Activated naive CD4-positive, alpha-beta T cell treated with anti-CD3 and anti-CD28 coated beads for 36 hours (primary cell): ENCODE measurements around the gene FBXO31. TPM values are rescaled to one million over a fixed set of nuclear protein-coding genes. Genes with fewer than 3 reads are reported as not detected.
A peak's percentile ranks its signal among the peaks of the same experiment; 100 is the strongest.
"Not testable (repeated sequence)": the region's sequence is repeated elsewhere in the genome, so short reads cannot be mapped to it uniquely, and the experiment has no call there.

Source experiments
- CTCF ChIA-PET: fragments of 350-600 bp; sonication (Branson Sonifier 250); formaldehyde crosslinking; loops from one replicate; lab custom pipeline; 2021; ENCODE audit warnings: antibody characterized with exemption; lab: Charles Lee
- DNase-seq: peaks from one replicate; pipeline ENCODE4 v3.0.0-alpha.2; 2020
- H3K27ac Mint-ChIP-seq: one replicate; pipeline ENCODE4 v1.8.0; 2021; ENCODE audit warnings: mild to moderate bottlenecking, mixed read lengths
- H3K27me3 Mint-ChIP-seq: one replicate; pipeline ENCODE4 v1.8.0; 2021; ENCODE audit warnings: low read depth, mixed read lengths
- H3K36me3 Mint-ChIP-seq: one replicate; pipeline ENCODE4 v1.8.0; 2021; ENCODE audit warnings: low read depth, mixed read lengths
- H3K4me1 Mint-ChIP-seq: one replicate; pipeline ENCODE4 v1.8.0; 2021; ENCODE audit warnings: low read depth, mixed read lengths
- H3K4me3 Mint-ChIP-seq: one replicate; pipeline ENCODE4 v1.8.0; 2021; ENCODE audit warnings: mild to moderate bottlenecking, moderate library complexity, mixed read lengths
- H3K9me3 Mint-ChIP-seq: one replicate; pipeline ENCODE4 v1.8.0; 2021; ENCODE audit warnings: mixed read lengths
- intact Hi-C: fragments of 100-400 bp; cut with micrococcal nuclease; formaldehyde crosslinking; loops from one replicate; pipeline ENCODE4 v1.15.1; 2023
- total RNA-seq, 2 experiments: library from RNA; stranded (reverse); gene quantifications; one replicate each; pipeline ENCODE4 v1.2.3, GENCODE V29; 2021

FBXO31 gene
- total RNA-seq, 2 experiments from 2014 or later: 26.4 to 26.7 TPM

- Mint-ChIP-seq H3K9me3 (no peaks in the 10 kb centered on the region), H3K27ac (peak overlapping the region; percentile 90), H3K4me3 (peak overlapping the region; percentile 90), H3K27me3 (peaks cover 2% of the 10 kb centered on the region), H3K4me1 (peaks cover 62% of the 10 kb centered on the region), H3K36me3 (peaks cover 16% of the 10 kb centered on the region)
- intact Hi-C loops: no loop called here
- DNase-seq: no peak
- CTCF ChIA-PET: no interaction called here
Measured at GRCh38 chr16:87380403-87380802, 3.2 kb downstream of the FBXO31 start.

DNA sequence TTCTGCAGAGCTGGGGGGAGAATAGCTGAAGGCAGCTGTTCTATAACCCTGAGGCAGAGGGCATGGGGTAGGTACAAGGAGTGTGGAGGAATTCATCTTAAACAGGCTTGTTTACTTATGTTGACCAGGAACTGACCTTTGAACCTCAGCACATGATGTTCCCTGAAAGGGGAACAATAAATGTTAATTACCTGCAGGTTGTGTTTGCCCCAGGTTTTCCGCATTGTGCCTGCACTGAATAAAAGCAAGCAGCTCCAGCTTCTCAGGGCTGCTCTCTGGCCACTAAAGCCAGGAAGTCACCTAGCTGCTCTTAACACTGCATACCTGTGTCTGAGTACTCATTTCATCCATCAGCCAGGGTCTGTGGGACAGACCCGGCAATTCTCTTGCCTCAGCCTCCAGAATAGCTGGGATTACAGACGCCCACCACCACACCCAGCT, 4.2 kb downstream of the FBXO31 start:
- Mint-ChIP-seq H3K36me3 (peaks cover 16% of the 10 kb centered on the region), H3K4me1 (peaks cover 58% of the 10 kb centered on the region)
- CTCF ChIA-PET: interaction anchor here (1.0 kb wide), 1 partner anchor 257 kb away, joined by 3 read pairs; no protein-coding TSS in a partner anchor
- H3K9me3 Mint-ChIP-seq, intact Hi-C loops, H3K27me3 Mint-ChIP-seq, H3K4me3 Mint-ChIP-seq, H3K27ac Mint-ChIP-seq, DNase-seq: not testable (repeated sequence)

DNA sequence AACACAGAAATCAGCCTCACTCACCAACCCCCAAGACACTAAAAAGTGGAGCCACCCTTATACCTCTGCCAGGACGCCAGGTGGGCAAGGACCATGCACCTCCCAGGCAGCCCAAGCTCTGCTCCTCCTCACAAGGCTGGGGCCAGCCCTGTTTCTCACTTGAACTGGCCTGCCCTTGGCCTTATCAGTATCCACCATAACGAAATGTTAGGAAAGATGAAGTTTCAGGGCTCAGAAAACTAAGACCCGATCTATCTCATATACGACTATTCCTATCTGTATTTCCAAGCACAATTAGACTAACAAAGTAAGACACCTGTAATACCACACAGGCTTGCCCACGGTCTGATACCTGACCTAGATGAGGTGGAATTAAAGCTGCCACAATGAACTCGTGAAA, 6.9 kb downstream of the FBXO31 start:
- DNase-seq: no peak
- Mint-ChIP-seq H3K9me3 (no peaks in the 10 kb centered on the region), H3K27me3 (no peaks in the 10 kb centered on the region), H3K4me3 (no peak overlapping the region), H3K4me1 (peaks cover 56% of the 10 kb centered on the region), H3K36me3 (peaks cover 14% of the 10 kb centered on the region), H3K27ac (no peak overlapping the region)
- CTCF ChIA-PET: no interaction called here
- intact Hi-C loops: no loop called here

DNA sequence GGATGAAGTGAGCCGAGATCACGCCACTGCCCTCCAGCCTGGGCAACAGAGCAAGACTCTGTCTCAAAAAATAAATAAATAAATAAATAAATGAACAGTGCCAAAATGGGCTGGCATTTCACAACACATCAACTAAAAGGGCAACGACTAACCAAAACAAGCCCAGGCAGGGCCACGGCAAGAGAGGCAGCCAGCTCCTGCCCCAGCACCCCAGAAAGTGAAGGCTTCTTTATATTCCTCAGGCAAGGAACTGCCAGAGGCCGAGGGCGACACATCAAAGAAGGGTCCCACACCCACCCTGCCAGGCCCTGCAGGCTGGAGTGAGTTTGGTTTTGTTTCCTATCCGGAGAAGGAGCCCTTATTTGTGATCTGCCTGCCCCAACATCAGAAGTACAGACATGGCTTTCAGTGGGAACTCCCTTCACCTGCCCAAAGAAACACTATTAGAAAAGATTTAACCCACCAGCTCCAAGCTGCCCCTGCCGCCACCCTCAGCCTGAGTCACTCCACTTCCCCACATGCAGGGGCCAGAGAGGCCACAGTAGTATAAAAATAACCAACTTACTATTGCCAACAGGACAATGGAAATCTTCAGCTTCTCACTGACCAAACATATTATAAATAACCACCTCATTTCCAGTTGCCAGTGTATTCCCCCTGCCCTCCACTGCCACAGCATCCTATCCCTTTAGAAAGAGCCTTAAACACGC, 8.0 kb downstream of the FBXO31 start:
- H3K27ac Mint-ChIP-seq: no peak overlapping the region
- intact Hi-C loops: no loop called here

GRCh38 chr16:87374313-87374712, 9.3 kb downstream of the FBXO31 start:
- intact Hi-C loops: no loop called here
- H3K9me3 Mint-ChIP-seq: no peaks in the 10 kb centered on the region
- peaks cover 46% of the 10 kb centered on the region for H3K4me1 Mint-ChIP-seq
- H3K27ac Mint-ChIP-seq: no peak overlapping the region
- H3K4me3 Mint-ChIP-seq: no peak overlapping the region
- DNase-seq: no peak
- H3K27me3 Mint-ChIP-seq: no peaks in the 10 kb centered on the region
- CTCF ChIA-PET: interaction anchor here (0.6 kb wide), 1 partner anchor 1782 kb away, joined by 3 read pairs; no protein-coding TSS in a partner anchor
- peaks cover 9% of the 10 kb centered on the region for H3K36me3 Mint-ChIP-seq

More for the DNA sequence above, 8.0 kb downstream of the FBXO31 start:
- Mint-ChIP-seq H3K27me3 (no peaks in the 10 kb centered on the region), H3K4me3 (no peak overlapping the region), H3K4me1 (peaks cover 52% of the 10 kb centered on the region), H3K36me3 (peaks cover 9% of the 10 kb centered on the region), H3K9me3 (no peaks in the 10 kb centered on the region)
- no peak for DNase-seq
- CTCF ChIA-PET: no interaction called here

GRCh38 chr16:87372305-87372704, 11.3 kb downstream of the FBXO31 start:
- H3K36me3 Mint-ChIP-seq: peaks cover 5% of the 10 kb centered on the region
- intact Hi-C loops: no loop called here
- H3K4me3 Mint-ChIP-seq: no peak overlapping the region
- no peaks in the 10 kb centered on the region for H3K27me3 Mint-ChIP-seq
- CTCF ChIA-PET: no interaction called here
- H3K27ac Mint-ChIP-seq: no peak overlapping the region
- H3K4me1 Mint-ChIP-seq: peaks cover 51% of the 10 kb centered on the region
- DNase-seq: no peak
- no peaks in the 10 kb centered on the region for H3K9me3 Mint-ChIP-seq

GRCh38 chr16:87371261-87371866, 12.2 kb downstream of the FBXO31 start:
- Mint-ChIP-seq H3K9me3 (no peaks in the 10 kb centered on the region), H3K4me3 (no peak overlapping the region), H3K36me3 (peaks cover 8% of the 10 kb centered on the region), H3K27ac (peak overlapping the region; percentile 37), H3K27me3 (no peaks in the 10 kb centered on the region), H3K4me1 (peaks cover 45% of the 10 kb centered on the region)
- peak; percentile 63 for DNase-seq
- intact Hi-C loops: no loop called here
- CTCF ChIA-PET: no interaction called here

- DNase-seq: no peak
- CTCF ChIA-PET: interaction anchor here (1.0 kb wide), 1 partner anchor 73 kb away, joined by 3 read pairs; no protein-coding TSS in a partner anchor
- no peaks in the 10 kb centered on the region for H3K9me3 Mint-ChIP-seq
- H3K27ac Mint-ChIP-seq: no peak overlapping the region
- no peaks in the 10 kb centered on the region for H3K27me3 Mint-ChIP-seq
- H3K4me1 Mint-ChIP-seq: peaks cover 44% of the 10 kb centered on the region
- H3K4me3 Mint-ChIP-seq: no peak overlapping the region
- intact Hi-C loops: no loop called here
- H3K36me3 Mint-ChIP-seq: peaks cover 11% of the 10 kb centered on the region
Measured at GRCh38 chr16:87369796-87370719, 13.5 kb downstream of the FBXO31 start.

DNA sequence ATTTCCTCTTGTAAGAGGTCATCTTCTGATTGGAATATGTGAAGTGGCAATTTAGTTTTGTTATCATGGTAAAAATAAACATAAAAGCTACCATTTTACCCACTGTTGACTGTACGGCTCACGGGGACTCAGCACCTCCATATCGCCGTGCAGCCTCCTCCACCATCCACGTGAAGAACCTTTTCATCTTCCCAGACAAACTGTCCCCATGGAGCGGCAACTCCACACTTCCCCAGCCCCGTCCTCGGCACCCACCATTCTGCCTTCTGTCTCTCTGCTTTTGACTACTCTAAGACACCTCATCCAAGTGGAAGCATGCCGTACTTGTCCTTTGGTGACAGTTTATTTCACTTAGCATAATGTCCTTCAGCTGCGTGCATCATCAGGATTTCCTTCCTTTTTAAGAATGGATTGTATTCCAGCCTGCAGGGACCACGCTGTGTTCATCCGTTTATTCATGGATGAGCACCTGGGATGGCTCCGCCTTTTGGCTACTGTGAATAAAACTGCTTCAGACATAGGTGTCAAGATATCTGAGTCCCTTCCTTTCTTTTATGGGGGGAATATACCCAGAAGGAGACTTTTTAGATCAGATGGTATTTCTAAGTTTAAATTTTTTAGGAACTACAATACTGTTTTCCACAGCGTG, 14.3 kb downstream of the FBXO31 start:
- CTCF ChIA-PET: interaction anchor here (1.0 kb wide), 1 partner anchor 72 kb away, joined by 3 read pairs; no protein-coding TSS in a partner anchor
- Mint-ChIP-seq H3K36me3 (peaks cover 11% of the 10 kb centered on the region), H3K9me3 (no peaks in the 10 kb centered on the region), H3K4me3 (no peak overlapping the region), H3K4me1 (peaks cover 51% of the 10 kb centered on the region), H3K27me3 (no peaks in the 10 kb centered on the region), H3K27ac (no peak overlapping the region)
- DNase-seq: no peak
- intact Hi-C loops: no loop called here

DNA sequence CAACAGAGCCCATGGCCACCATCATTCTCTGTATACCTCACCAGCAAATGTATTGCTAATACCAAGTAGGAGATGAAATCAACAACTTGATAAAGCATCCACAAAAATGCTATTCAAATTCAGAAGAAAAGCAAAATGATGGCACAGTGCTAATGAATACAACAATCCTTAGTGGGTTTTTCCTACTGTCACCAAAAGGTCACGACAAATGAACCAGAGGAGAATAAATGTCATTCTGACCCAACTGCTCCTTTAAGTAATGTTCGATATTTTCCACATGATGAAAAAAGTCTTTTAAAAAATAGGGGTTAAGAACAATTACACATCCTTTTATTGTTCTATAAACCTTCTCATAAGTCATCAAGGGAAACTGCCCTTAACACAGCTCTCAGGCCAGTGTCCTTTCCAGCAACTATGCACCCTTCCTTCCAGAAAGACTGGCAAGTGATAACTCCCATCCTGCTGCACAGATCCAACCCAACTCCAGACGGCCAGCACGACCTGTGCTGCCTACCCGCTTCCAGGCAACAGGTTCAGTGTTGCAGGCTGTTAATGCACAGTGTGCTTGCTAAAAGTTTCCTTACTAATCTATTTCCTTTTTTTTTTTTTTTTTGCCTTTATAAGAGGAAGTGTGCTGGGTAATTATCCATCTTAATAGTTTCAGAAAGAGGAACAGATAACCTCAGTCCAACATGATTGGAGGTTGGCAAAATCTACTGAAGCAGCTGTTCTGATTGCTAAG, 15.4 kb downstream of the FBXO31 start:
- H3K27me3 Mint-ChIP-seq: no peaks in the 10 kb centered on the region
- no peak overlapping the region for H3K4me3 Mint-ChIP-seq
- H3K9me3 Mint-ChIP-seq: no peaks in the 10 kb centered on the region
- CTCF ChIA-PET: no interaction called here
- H3K27ac Mint-ChIP-seq: no peak overlapping the region
- H3K4me1 Mint-ChIP-seq: peaks cover 50% of the 10 kb centered on the region
- DNase-seq: no peak
- intact Hi-C loops: no loop called here
- H3K36me3 Mint-ChIP-seq: peaks cover 8% of the 10 kb centered on the region

DNA sequence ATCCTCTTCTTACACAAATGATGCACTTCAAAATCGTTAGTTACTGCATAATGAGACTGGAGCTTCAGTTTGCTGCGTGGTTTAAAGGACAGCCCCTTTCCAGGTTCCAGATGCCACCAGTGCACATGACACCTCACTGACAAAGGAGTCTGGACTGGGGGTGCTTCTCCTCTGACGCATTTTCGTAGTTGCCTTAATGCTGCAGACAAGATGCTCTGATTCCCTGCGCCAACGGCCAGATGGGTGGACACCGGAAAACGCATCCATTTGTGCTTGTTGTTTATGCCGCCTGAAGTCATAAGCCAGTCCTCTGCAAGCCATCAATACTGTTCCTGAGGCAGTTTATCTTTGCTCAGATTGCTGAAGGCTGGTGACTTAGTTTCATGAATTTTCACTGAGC, 16.0 kb downstream of the FBXO31 start:
- Mint-ChIP-seq H3K36me3 (peaks cover 8% of the 10 kb centered on the region), H3K27me3 (no peaks in the 10 kb centered on the region), H3K4me3 (no peak overlapping the region), H3K27ac (no peak overlapping the region), H3K4me1 (peaks cover 50% of the 10 kb centered on the region), H3K9me3 (no peaks in the 10 kb centered on the region)
- intact Hi-C loops: no loop called here
- no peak for DNase-seq
- CTCF ChIA-PET: no interaction called here
